CD4-positive, alpha-beta T cell (primary cell): ENCODE results near the gene ARHGEF11. TPM values are rescaled to one million over a fixed set of nuclear protein-coding genes. Genes with fewer than 3 reads are reported as not detected.
A peak's percentile ranks its signal among the peaks of the same experiment; 100 is the strongest.

Source experiments
- ATAC-seq: fragments of 200-7000 bp; cut with Tn5 transposase; one replicate; pipeline ENCODE4 v1.10.0; 2022; ENCODE audit warnings: mild to moderate bottlenecking; ENCODE audit not compliant: poor library complexity
- CTCF ChIA-PET: fragments of 350-600 bp; sonication (Branson Sonifier 250); formaldehyde crosslinking; loops from one replicate; lab custom pipeline; 2021; ENCODE audit warnings: antibody characterized with exemption, inconsistent platforms; lab: Charles Lee
- POLR2A ChIA-PET: fragments of 350-600 bp; sonication (Branson Sonifier 250); formaldehyde crosslinking; loops from one replicate; lab custom pipeline; 2021; ENCODE audit warnings: antibody characterized with exemption, inconsistent platforms; lab: Charles Lee
- DNase-seq, 14 experiments: peaks; one replicate each; pipeline ENCODE4 v3.0.0-alpha.2; 2013 to 2020; ENCODE audit warnings: mixed read lengths in 2 of 14
- H3K27ac ChIP-seq, 2 donors: one replicate each; pipeline versions ENCODE4 v1.5.1 to v1.7.0; 2013; ENCODE audit warnings: low read length in 2 of 2, low read depth in 1 of 2, mild to moderate bottlenecking in 1 of 2
- H3K27me3 ChIP-seq, 2 experiments: 1 replicate in 1 of 2; 2 replicates in 1 of 2; pipeline versions ENCODE4 v1.6.1 to v1.7.0; 2013; ENCODE audit warnings: low read length in 2 of 2, control low read depth in 1 of 2, mild to moderate bottlenecking in 1 of 2, moderate library complexity in 1 of 2; ENCODE audit not compliant: insufficient read depth in 2 of 2, control insufficient read depth in 1 of 2
- H3K36me3 ChIP-seq: one replicate; pipeline ENCODE4 v1.6.1; 2013; ENCODE audit warnings: low read length, control low read depth; ENCODE audit not compliant: insufficient read depth
- H3K4me1 ChIP-seq: one replicate; pipeline ENCODE4 v1.6.1; 2013; ENCODE audit warnings: low read length, control low read depth; ENCODE audit not compliant: insufficient read depth
- H3K4me3 ChIP-seq: one replicate; pipeline ENCODE4 v1.5.1; 2013; ENCODE audit warnings: mild to moderate bottlenecking, low read length, moderate library complexity
- H3K9me3 ChIP-seq, 2 experiments: 1 replicate in 1 of 2; 2 replicates in 1 of 2; pipeline versions ENCODE4 v1.6.1 to v1.7.0; 2013; ENCODE audit warnings: low read length in 2 of 2, mild to moderate bottlenecking in 2 of 2, control low read depth in 1 of 2, moderate library complexity in 1 of 2; ENCODE audit not compliant: control insufficient read depth in 1 of 2, insufficient read depth in 1 of 2
- H3K27ac Mint-ChIP-seq: one replicate; pipeline ENCODE4 v1.8.0; 2020; ENCODE audit warnings: mixed read lengths
- H3K27me3 Mint-ChIP-seq: one replicate; pipeline ENCODE4 v1.8.0; 2021; ENCODE audit warnings: mixed read lengths
- H3K36me3 Mint-ChIP-seq: one replicate; pipeline ENCODE4 v1.8.0; 2021; ENCODE audit warnings: low read depth, mixed read lengths
- H3K4me1 Mint-ChIP-seq: one replicate; pipeline ENCODE4 v1.8.0; 2021; ENCODE audit warnings: low read depth, mixed read lengths
- H3K4me3 Mint-ChIP-seq: one replicate; pipeline ENCODE4 v1.8.0; 2020; ENCODE audit warnings: mild to moderate bottlenecking, mixed read lengths
- H3K9me3 Mint-ChIP-seq: one replicate; pipeline ENCODE4 v1.8.0; 2020; ENCODE audit warnings: mixed read lengths
- CTCF ChIP-seq: fragments of 200-600 bp; IDR thresholded peaks from one replicate; pipeline ENCODE4 v1.8.0; 2022; ENCODE audit warnings: antibody characterized with exemption, mild to moderate bottlenecking
- intact Hi-C, 2 experiments: fragments of 100-400 bp; cut with DNase I in 1 of 2; cut with micrococcal nuclease in 1 of 2; formaldehyde crosslinking; loops; one replicate each; pipeline versions ENCODE4 v1.15.1 to v1.9.0; 2023 to 2025; cut with DNase I, micrococcal nuclease
- total RNA-seq, 174 experiments: library from RNA in 2 of 174; stranded (reverse) in 2 of 174; gene quantifications; one replicate each; pipeline ENCODE4 v1.2.3 and lab custom pipeline; 2021 to 2026

ARHGEF11 gene
- total RNA-seq, 2 experiments from 2014 or later = 13.7 to 13.9 TPM

DNA sequence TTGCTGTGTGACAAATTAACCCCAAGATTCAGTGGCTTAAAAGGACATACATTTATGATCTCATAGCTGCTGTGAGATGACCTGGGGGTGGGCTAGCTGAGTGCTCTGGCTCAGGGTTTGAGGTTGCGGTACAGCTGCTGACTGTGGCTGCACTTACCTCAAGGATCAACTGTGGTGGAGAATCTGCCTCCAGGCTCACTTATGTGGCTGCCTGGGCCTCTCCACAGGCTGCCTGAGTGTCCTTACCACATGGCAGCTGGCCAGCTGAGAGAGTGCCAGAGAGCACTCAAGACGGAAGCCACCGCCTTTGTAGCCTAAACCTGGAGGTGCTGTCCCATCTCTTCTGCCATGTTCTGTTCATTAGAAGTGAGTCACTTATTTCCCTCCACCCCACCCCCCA, 119.4 kb downstream of the ARHGEF11 start:
- Mint-ChIP-seq H3K27me3 (peaks cover 94% of the 10 kb centered on the region), H3K36me3 (no peaks in the 10 kb centered on the region), H3K4me3 (no peak overlapping the region), H3K4me1 (peaks cover 33% of the 10 kb centered on the region), H3K9me3 (no peaks in the 10 kb centered on the region), H3K27ac (no peak overlapping the region)
- Histone ChIP-seq H3K27ac (no peak overlapping the region), H3K4me1 (peaks cover 24% of the 10 kb centered on the region), H3K36me3 (no peaks in the 10 kb centered on the region), H3K4me3 (no peak overlapping the region), H3K9me3 (peaks cover 0 to 19% of the 10 kb centered on the region in 2 experiments), H3K27me3 (peaks cover 68 to 93% of the 10 kb centered on the region in 2 experiments)
- DNase-seq (peak in 3 of 14 experiments; percentile 7 to 49 (median 40)), ATAC-seq (no peak)
- CTCF ChIA-PET = interaction anchor here (2.4 kb wide), 1 partner anchor 34 kb away, joined by 11 read pairs; no protein-coding TSS in a partner anchor
- intact Hi-C loops = loop anchor here (2.0 to 10.0 kb wide), 3 partner anchors 33 to 241 kb away; partner anchors contain the start of gene PEAR1 (in 1 of the 2)
- POLR2A ChIA-PET = no interaction called here
- no peak for TF ChIP-seq CTCF

GRCh38 chr1:156925154-156926010, 120.2 kb downstream of the ARHGEF11 start:
- intact Hi-C loops = loop anchor here (2.0 to 10.0 kb wide), 3 partner anchors 33 to 241 kb away; partner anchors contain the start of gene PEAR1 (in 1 of the 2)

More at GRCh38 chr1:156925154-156926010, 120.2 kb downstream of the ARHGEF11 start:
- Mint-ChIP-seq H3K9me3 (no peaks in the 10 kb centered on the region), H3K36me3 (no peaks in the 10 kb centered on the region), H3K4me1 (peaks cover 38% of the 10 kb centered on the region), H3K27me3 (peaks cover 95% of the 10 kb centered on the region), H3K27ac (no peak overlapping the region), H3K4me3 (peak overlapping the region; percentile 34)
- POLR2A ChIA-PET = no interaction called here
- DNase-seq (no peak), ATAC-seq (no peak)
- H3K27ac ChIP-seq = no peak overlapping the region
- H3K4me1 ChIP-seq = peaks cover 30% of the 10 kb centered on the region
- H3K36me3 ChIP-seq = no peaks in the 10 kb centered on the region
- peaks cover 71 to 94% of the 10 kb centered on the region in 2 experiments for H3K27me3 ChIP-seq
- CTCF ChIA-PET = no interaction called here
- no peak for TF ChIP-seq CTCF
- H3K9me3 ChIP-seq = peaks cover 0 to 20% of the 10 kb centered on the region in 2 experiments
- no peak overlapping the region for H3K4me3 ChIP-seq
